GM12878 (cell line): ENCODE results near the gene SRCAP. TPM values are rescaled to one million over a fixed set of nuclear protein-coding genes. Genes with fewer than 3 reads are reported as not detected.

ENCODE experiments used
- ATAC-seq: fragments of 200-7000 bp; cut with Tn5 transposase; 3 replicates; pipeline ENCODE4 v1.9.1; 2020; ENCODE audit warnings: mild to moderate bottlenecking, moderate library complexity
- BruUV-seq: library from RNA; stranded (reverse); fragments of 400-500 nt; replicated peaks from 2 replicates; lab custom pipeline; 2021; lab: Mats Ljungman, UMichigan
- CTCF ChIA-PET: fragments of 300-600 bp; sonication (Branson Sonifier 250); formaldehyde crosslinking; extraction: SDS; loops from one replicate; lab custom pipeline; 2021; ENCODE audit warnings: inconsistent platforms; lab: Yijun Ruan, JAX
- POLR2A ChIA-PET: fragments of 350-600 bp; formaldehyde crosslinking; extraction: SDS; loops from one replicate; lab custom pipeline; 2021; ENCODE audit warnings: inconsistent platforms; lab: Charles Lee
- RAD21 ChIA-PET: fragments of 300-600 bp; sonication (Branson Sonifier 250); formaldehyde crosslinking; loops from one replicate; lab custom pipeline; 2023; ENCODE audit warnings: antibody characterized with exemption; ENCODE audit not compliant: unreplicated experiment; lab: Charles Lee
- SMC1A ChIA-PET: fragments of 300-600 bp; sonication (Branson Sonifier 250); formaldehyde crosslinking; loops from one replicate; lab custom pipeline; 2023; ENCODE audit not compliant: unreplicated experiment, uncharacterized antibody; lab: Charles Lee
- DNase-seq: peaks from one replicate; pipeline ENCODE4 v3.0.0-alpha.2; 2011; ENCODE audit warnings: low read depth, low spot score
- FAIRE-seq: peaks from 3 replicates; lab custom pipeline; 2011; peaks lifted over from hg19 to GRCh38; lab: Jason Lieb, UNC
- H2AFZ ChIP-seq: 2 replicates; pipeline ENCODE4 v1.6.0; 2011; ENCODE audit warnings: low read depth, low read length, control low read depth; ENCODE audit not compliant: control insufficient read depth
- H3K27ac ChIP-seq: 2 replicates; pipeline ENCODE4 v1.5.1; 2011; ENCODE audit warnings: control low read depth; ENCODE audit not compliant: control insufficient read depth, insufficient read depth
- H3K27me3 ChIP-seq, 2 experiments: replicated peaks in 1 of 2; 2 replicates each; pipeline versions ENCODE4 v1.6.0 to v1.6.1; 2011; ENCODE audit warnings: low read length in 1 of 2; ENCODE audit not compliant: control insufficient read depth in 2 of 2, insufficient read depth in 2 of 2
- H3K36me3 ChIP-seq, 2 experiments: 2 replicates each; pipeline ENCODE4 v1.5.1; 2011; ENCODE audit warnings: low read length in 1 of 2; ENCODE audit not compliant: control insufficient read depth in 2 of 2, insufficient read depth in 2 of 2
- H3K4me1 ChIP-seq: 2 replicates; pipeline ENCODE4 v1.6.1; 2011; ENCODE audit warnings: mild to moderate bottlenecking, low read length, moderate library complexity, mixed read lengths; ENCODE audit not compliant: control insufficient read depth, insufficient read depth
- H3K4me2 ChIP-seq: 2 replicates; pipeline ENCODE4 v1.6.0; 2011; ENCODE audit warnings: control low read depth; ENCODE audit not compliant: control insufficient read depth, insufficient read depth
- H3K4me3 ChIP-seq: fragments of 200-600 bp; sonication (generic); 2 replicates; pipeline ENCODE4 v1.5.1; 2016
- H3K79me2 ChIP-seq: 2 replicates; pipeline ENCODE4 v1.6.0; 2011; ENCODE audit warnings: low read length; ENCODE audit not compliant: control insufficient read depth, insufficient read depth
- H3K9ac ChIP-seq: 2 replicates; pipeline ENCODE4 v1.8.0; 2011; ENCODE audit warnings: low read length, control low read depth, mixed read lengths; ENCODE audit not compliant: control insufficient read depth, insufficient read depth
- H3K9me3 ChIP-seq: replicated peaks from 3 replicates; pipeline ENCODE4 v1.5.1; 2011; ENCODE audit warnings: mild to moderate bottlenecking, low read length; ENCODE audit not compliant: control insufficient read depth, insufficient read depth
- H4K20me1 ChIP-seq: 2 replicates; pipeline ENCODE4 v1.6.0; 2011; ENCODE audit not compliant: control insufficient read depth, insufficient read depth
- ATF3 ChIP-seq: IDR thresholded peaks from 2 replicates; pipeline ENCODE4 v1.6.1; 2011; ENCODE audit warnings: low read depth, mild to moderate bottlenecking, low read length, moderate library complexity, borderline replicate concordance; ENCODE audit errors: extremely low read depth
- BHLHE40 ChIP-seq, 2 experiments: fragments of 450-650 bp in 1 of 2; IDR thresholded peaks; 2 replicates each; pipeline ENCODE4 v1.6.1; 2011 to 2017; ENCODE audit warnings: low read depth in 2 of 2, borderline replicate concordance in 1 of 2, improper control_type of control experiment in 1 of 2, low read length in 1 of 2, mild to moderate bottlenecking in 1 of 2
- DPF2 ChIP-seq: fragments of 450-650 bp; IDR thresholded peaks from 2 replicates; pipeline ENCODE4 v1.6.1; 2017; ENCODE audit warnings: mild to moderate bottlenecking
- GABPA ChIP-seq: IDR thresholded peaks from 2 replicates; pipeline ENCODE4 v1.6.1; 2014; ENCODE audit warnings: antibody characterized with exemption, low read depth, mild to moderate bottlenecking, inconsistent platforms
- HDGF ChIP-seq: fragments of 450-650 bp; IDR thresholded peaks from 2 replicates; pipeline ENCODE4 v1.6.1; 2016; ENCODE audit warnings: antibody characterized with exemption
- LARP7 ChIP-seq: fragments of 450-650 bp; IDR thresholded peaks from 2 replicates; pipeline ENCODE4 v1.6.1; 2017; ENCODE audit warnings: mild to moderate bottlenecking
- MTA2 ChIP-seq: fragments of 450-650 bp; IDR thresholded peaks from 2 replicates; pipeline ENCODE4 v1.6.1; 2016; ENCODE audit warnings: low read depth, mild to moderate bottlenecking, moderate library complexity
- MYB ChIP-seq: fragments of 150-350 bp; IDR thresholded peaks from 2 replicates; pipeline ENCODE4 v1.6.1; 2014; ENCODE audit warnings: mild to moderate bottlenecking, low read depth, low read length, borderline replicate concordance
- POLR2AphosphoS2 ChIP-seq: IDR thresholded peaks from 2 replicates; pipeline ENCODE4 v1.6.1; 2011; ENCODE audit warnings: low read depth, mild to moderate bottlenecking, low read length, improper control_type of control experiment, moderate library complexity
- SMC3 ChIP-seq: IDR thresholded peaks from 2 replicates; pipeline ENCODE4 v1.6.1; 2011; ENCODE audit warnings: low read length, improper control_type of control experiment, borderline replicate concordance
- TCF12 ChIP-seq: IDR thresholded peaks from 2 replicates; pipeline ENCODE4 v1.6.1; 2011; ENCODE audit warnings: low read depth, mild to moderate bottlenecking, low read length
- ZBED1 ChIP-seq: IDR thresholded peaks from 2 replicates; pipeline ENCODE4 v1.6.1; 2016; ENCODE audit warnings: borderline replicate concordance
- ZBTB11 ChIP-seq: fragments of 450-650 bp; formaldehyde crosslinking; IDR thresholded peaks from 2 replicates; pipeline ENCODE4 v1.5.0; 2022; ENCODE audit warnings: mild to moderate bottlenecking, missing genetic modification characterization
- ZNF592 ChIP-seq: fragments of 450-650 bp; IDR thresholded peaks from 2 replicates; pipeline ENCODE4 v1.6.1; 2017; ENCODE audit warnings: mild to moderate bottlenecking, moderate library complexity
- WGBS: methylation state at CpG from one replicate; pipeline ENCODE4 v1.1.6; 2016; ENCODE audit warnings: low lambda C conversion rate; ENCODE audit not compliant: insufficient replicate concordance, insufficient coverage; ENCODE audit errors: missing lambda C conversion rate; 5-methylcytosine and 5-hydroxymethylcytosine counted together
- in situ Hi-C: fragments of 300-500 bp; cut with MboI; formaldehyde crosslinking; loops from 9 replicates; pipeline ENCODE4 v1.14.3; 2018; ENCODE audit warnings: mixed read lengths
- intact Hi-C: fragments of 100-400 bp; cut with micrococcal nuclease; formaldehyde crosslinking; loops from one replicate; pipeline ENCODE4 v1.14.2; 2022; ENCODE audit not compliant: unreplicated experiment
- polyA plus RNA-seq, 11 experiments: library from polyadenylated mRNA; depleted of rRNA in 4 of 11; unstranded in 6 of 11; stranded (reverse) in 5 of 11; fragments of >200 nt; fragmentation: Nextera tagmentation in 4 of 11; fragmentation: Illumina TruSeq in 1 of 11; extraction: Ambion mirVana in 4 of 11; extraction: Trizol in 1 of 11; gene quantifications; 1 replicate in 1 of 11; 2 replicates in 10 of 11; pipeline versions ENCODE4 v1.2.1 to v1.2.3, GENCODE V29; 2011 to 2016; ENCODE audit warnings: inconsistent platforms in 2 of 11, missing spikeins in 2 of 11, low read depth in 1 of 11
- total RNA-seq, 4 experiments: library from RNA; depleted of rRNA in 3 of 4; stranded (reverse); fragments of >200 nt in 3 of 4; fragmentation: Illumina TruSeq in 1 of 4; extraction: Trizol in 1 of 4; gene quantifications; 2 replicates each; pipeline versions ENCODE4 v1.2.1 to v1.2.3, GENCODE V29; 2013 to 2021

Gene SRCAP
- total and polyA plus RNA-seq, 10 of the 15 experiments (the other 5 are each of a cell fraction or from before 2014, with no cell fraction given): 0.24 to 58.4 (median 11.6) TPM

- no peak for TF ChIP-seq TCF12
These were observed 28.8 kb upstream of the SRCAP start (continued) for GRCh38 chr16:30669903-30670824.

- intact Hi-C loops (no loop called here), in situ Hi-C loops (no loop called here)
- ChIA-PET POLR2A (no interaction called here), CTCF (interaction anchor here (1.0 to 1.3 kb wide), 2 partner anchors 77 to 140 kb away, joined by 3 read pairs; partner anchors contain the start of gene ZNF747), SMC1A (interaction anchor here (1.6 kb wide), 1 partner anchor 22 kb away, joined by 3 read pairs; no protein-coding TSS in a partner anchor), RAD21 (no interaction called here)
- Histone ChIP-seq H3K27ac (no peak overlapping the region), H3K9me3 (no peaks in the 10 kb centered on the region), H3K9ac (no peak overlapping the region), H4K20me1 (no peaks in the 10 kb centered on the region), H3K4me3 (no peak overlapping the region), H3K36me3 (peaks cover 0 to 3% of the 10 kb centered on the region in 2 experiments; a peak in 2 of 4 replicates), H3K27me3 (no peaks in the 10 kb centered on the region), H3K79me2 (no peaks in the 10 kb centered on the region), H2AFZ (no peak overlapping the region), H3K4me1 (no peaks in the 10 kb centered on the region), H3K4me2 (no peak overlapping the region)
- ATAC-seq: no peak
- DNase-seq: no peak
- 68% methylated on average over 10 of the region's 10 CpGs for WGBS
- no peak for TF ChIP-seq GABPA
- TF ChIP-seq HDGF: no peak
- no peak for TF ChIP-seq DPF2
- TF ChIP-seq ZNF592: no peak
- TF ChIP-seq LARP7: no peak
- TF ChIP-seq ZBED1: no peak
- TF ChIP-seq ZBTB11: no peak
- no peak for TF ChIP-seq MTA2
- no peak for TF ChIP-seq BHLHE40 (IDR thresholded peaks at IDR 0.05; ENCODE audit: borderline replicate concordance in 1 of 2, low read depth in 2 of 2, low read length in 1 of 2)
- no peak for TF ChIP-seq MYB
- no peak for TF ChIP-seq SMC3
- no peak for TF ChIP-seq ATF3
- no peak for TF ChIP-seq POLR2AphosphoS2
- no TSS peak for BruUV-seq
- no peak for FAIRE-seq
These were observed 23.8 kb upstream of the SRCAP start for GRCh38 chr16:30675143-30675542.
